ENCODE measurements around the gene SDHAF1.

GRCh38 chr19:35978832-35979365 is 16.1 kb upstream of the SDHAF1 start:
- no peak for TF ChIP-seq CTCF (conservative IDR thresholded peaks at IDR 0.05)
- TF ChIP-seq EZH2 (IDR thresholded peaks at IDR 0.05; ENCODE audit: low read depth), result no peak
